HepG2 (cell line): ENCODE results near the gene PRKCE. TPM values are rescaled to one million over a fixed set of nuclear protein-coding genes. Genes with fewer than 3 reads are reported as not detected.

Experiments
- ATAC-seq: fragments of 200-7000 bp; cut with Tn5 transposase; 3 replicates; pipeline ENCODE4 v1.9.1; 2020; ENCODE audit warnings: mild to moderate bottlenecking, moderate library complexity
- BruUV-seq: library from RNA; stranded (reverse); fragments of 400-500 nt; replicated peaks from 2 replicates; lab custom pipeline; 2021; lab: Mats Ljungman, UMichigan
- CTCF ChIA-PET: fragments of 300-600 bp; formaldehyde crosslinking; extraction: SDS; loops from one replicate; lab custom pipeline; 2021; ENCODE audit warnings: low total read pairs, inconsistent platforms, low intra/inter-chr PET ratio; lab: Yijun Ruan, JAX
- POLR2A ChIA-PET: fragments of 350-600 bp; sonication (Branson Sonifier 250); formaldehyde crosslinking; loops from one replicate; lab custom pipeline; 2020; ENCODE audit warnings: antibody characterized with exemption, inconsistent platforms; lab: Yijun Ruan, JAX
- DNase-seq: peaks from one replicate; pipeline ENCODE4 v3.0.0-alpha.2; 2015; ENCODE audit warnings: low spot score
- FAIRE-seq: peaks from 3 replicates; lab custom pipeline; 2011; peaks lifted over from hg19 to GRCh38; lab: Jason Lieb, UNC
- H2AFZ ChIP-seq: one replicate; pipeline ENCODE4 v1.6.1; 2011; ENCODE audit warnings: low read length, inconsistent platforms
- H3K27ac ChIP-seq: fragments of 300-600 bp; 3 replicates; pipeline ENCODE4 v1.8.0; 2011; ENCODE audit warnings: mixed run types, mild to moderate bottlenecking, mixed read lengths, low read length, inconsistent platforms; ENCODE audit not compliant: insufficient read depth; ENCODE audit errors: extremely low read length
- H3K27me3 ChIP-seq, 2 experiments: fragments of 200-600 bp in 1 of 2; 2 replicates in 1 of 2; 3 replicates in 1 of 2; pipeline versions ENCODE4 v1.6.0 to v1.8.0; 2011; ENCODE audit warnings: low read length in 2 of 2, mild to moderate bottlenecking in 2 of 2, moderate library complexity in 2 of 2, inconsistent platforms in 1 of 2; ENCODE audit not compliant: insufficient read depth in 2 of 2, control insufficient read depth in 1 of 2
- H3K36me3 ChIP-seq, 2 experiments: fragments of 200-600 bp in 1 of 2; replicated peaks in 1 of 2; 2 replicates in 1 of 2; 3 replicates in 1 of 2; pipeline versions ENCODE4 v1.5.1 to v1.8.0; 2011; ENCODE audit warnings: low read length in 2 of 2, inconsistent platforms in 1 of 2; ENCODE audit not compliant: insufficient read depth in 2 of 2, control insufficient read depth in 1 of 2
- H3K4me1 ChIP-seq: 2 replicates; pipeline ENCODE4 v1.5.1; 2012; ENCODE audit warnings: low read length, inconsistent platforms; ENCODE audit not compliant: insufficient read depth
- H3K4me2 ChIP-seq: 2 replicates; pipeline ENCODE4 v1.6.0; 2011; ENCODE audit warnings: low read depth, low read length, inconsistent platforms
- H3K4me3 ChIP-seq, 3 experiments: fragments of 200-600 bp in 1 of 3; sonication (generic), shearing (Covaris generic) in 1 of 3; replicated peaks in 1 of 3; 2 replicates each; pipeline ENCODE4 v1.5.1; 2011 to 2016; ENCODE audit warnings: low read length in 3 of 3, inconsistent platforms in 2 of 3, low read depth in 2 of 3, mild to moderate bottlenecking in 2 of 3, control low read depth in 1 of 3, mixed read lengths in 1 of 3; ENCODE audit not compliant: insufficient read depth in 1 of 3
- H3K79me2 ChIP-seq: one replicate; pipeline ENCODE4 v1.6.1; 2011; ENCODE audit warnings: low read length, inconsistent platforms; ENCODE audit not compliant: insufficient read depth
- H3K9ac ChIP-seq: 2 replicates; pipeline ENCODE4 v1.6.0; 2011; ENCODE audit warnings: mild to moderate bottlenecking, low read depth, low read length, inconsistent platforms; ENCODE audit not compliant: insufficient read depth
- H3K9me3 ChIP-seq: 2 replicates; pipeline ENCODE4 v1.5.1; 2012; ENCODE audit warnings: mild to moderate bottlenecking, low read length
- H4K20me1 ChIP-seq: 2 replicates; pipeline ENCODE4 v1.6.0; 2011; ENCODE audit warnings: inconsistent platforms, mild to moderate bottlenecking, low read length, moderate library complexity; ENCODE audit not compliant: insufficient read depth
- EZH2 ChIP-seq: conservative IDR thresholded peaks from 2 replicates; pipeline ENCODE4 v1.6.1; 2012; ENCODE audit warnings: mild to moderate bottlenecking, low read depth, low read length, moderate library complexity
- JUNB ChIP-seq: sonication (generic); formaldehyde crosslinking; IDR thresholded peaks from 2 replicates; pipeline ENCODE4 v1.8.0; 2022; ENCODE audit warnings: missing genetic modification reagents, mild to moderate bottlenecking, borderline replicate concordance
- KDM3A ChIP-seq: IDR thresholded peaks from 2 replicates; pipeline ENCODE4 v1.6.1; 2018; ENCODE audit warnings: low read depth, missing compliant biosample characterization
- LBX2 ChIP-seq: sonication (generic); formaldehyde crosslinking; IDR thresholded peaks from 2 replicates; pipeline ENCODE4 v1.5.0; 2020; ENCODE audit warnings: missing genetic modification reagents, mild to moderate bottlenecking, borderline replicate concordance
- NFYC ChIP-seq: IDR thresholded peaks from 2 replicates; pipeline ENCODE4 v1.6.1; 2016; ENCODE audit warnings: missing genetic modification reagents, missing compliant biosample characterization
- RFX3 ChIP-seq: IDR thresholded peaks from 2 replicates; pipeline ENCODE4 v1.6.1; 2016; ENCODE audit warnings: missing biosample characterization, missing genetic modification reagents
- U2AF1 ChIP-seq: fragments of 200-400 bp; formaldehyde crosslinking; optimal IDR thresholded peaks from 2 replicates; pipeline ENCODE3; 2017; ENCODE audit warnings: mild to moderate bottlenecking, low read depth, low read length
- WGBS: methylation state at CpG from one replicate; pipeline ENCODE4 v1.1.6; 2017; ENCODE audit warnings: low lambda C conversion rate; 5-methylcytosine and 5-hydroxymethylcytosine counted together
- in situ Hi-C: cut with HindIII; loops from 2 replicates; pipeline ENCODE4 v1.10.0; 2017; ENCODE audit warnings: low pct_unique_long_range_greater_than_20kb; ENCODE audit not compliant: extremely low pct_ligation_motif_present
- intact Hi-C: fragments of 100-400 bp; cut with micrococcal nuclease; formaldehyde crosslinking; loops from one replicate; pipeline ENCODE4 v1.10.0; 2022; ENCODE audit not compliant: unreplicated experiment
- polyA plus RNA-seq, 8 experiments: library from polyadenylated mRNA; depleted of rRNA in 3 of 8; stranded (reverse) in 7 of 8; unstranded in 1 of 8; fragments of >200 nt; fragmentation: Illumina TruSeq in 4 of 8; extraction: Trizol in 4 of 8; gene quantifications; 2 replicates each; pipeline versions ENCODE4 v1.2.1 to v1.2.3, GENCODE V29; 2011 to 2016; ENCODE audit warnings: low read depth in 4 of 8, missing spikeins in 1 of 8, mixed read lengths in 1 of 8; ENCODE audit not compliant: insufficient read depth in 1 of 8
- total RNA-seq, 5 experiments: library from RNA; depleted of rRNA; stranded (reverse); fragments of >200 nt; fragmentation: Illumina TruSeq; extraction: Trizol; gene quantifications; 2 replicates each; pipeline ENCODE4 v1.2.3, GENCODE V29; 2016; ENCODE audit warnings: low read depth in 1 of 5

Gene PRKCE
- total and polyA plus RNA-seq, 2 of the 13 experiments (the other 11 are each of a cell fraction or from before 2014, with no cell fraction given) = 1.0 to 3.9 TPM

- WGBS = 3% methylated on average over 2 of the region's 2 CpGs
- peaks cover 2% of the 10 kb centered on the region for H3K4me1 ChIP-seq
- TF ChIP-seq KDM3A = no peak
- no peak for TF ChIP-seq NFYC (CRISPR knock-in tag)
- no peak for TF ChIP-seq RFX3 (CRISPR knock-in tag)
- no peak for TF ChIP-seq U2AF1
- no peak for TF ChIP-seq EZH2
- TF ChIP-seq, all 625 proteins: peak for 0
- no peak for DNase-seq
- Histone ChIP-seq H3K4me2 (no peak overlapping the region), H3K9ac (no peak overlapping the region), H3K4me3 (no peak overlapping the region), H3K79me2 (no peaks in the 10 kb centered on the region), H3K27me3 (no peaks in the 10 kb centered on the region), H3K36me3 (no peaks in the 10 kb centered on the region), H3K27ac (no peak overlapping the region), H3K9me3 (no peaks in the 10 kb centered on the region), H4K20me1 (no peaks in the 10 kb centered on the region), H2AFZ (no peak overlapping the region)
- POLR2A ChIA-PET = no interaction called here
- ATAC-seq = no peak
- no TSS peak for BruUV-seq
- CTCF ChIA-PET = no interaction called here
- intact Hi-C loops (no loop called here), in situ Hi-C loops (no loop called here)
- FAIRE-seq = no peak
Observed at GRCh38 chr2:45617496-45617895, 34.0 kb upstream of the PRKCE start.

GRCh38 chr2:45622336-45623075, 29.0 kb upstream of the PRKCE start:
- ChIA-PET POLR2A (no interaction called here), CTCF (no interaction called here)
- in situ Hi-C loops (no loop called here), intact Hi-C loops (no loop called here)
- no peak for FAIRE-seq
- H3K9ac ChIP-seq = no peak overlapping the region
- no peak overlapping the region for H3K4me3 ChIP-seq
- BruUV-seq = no TSS peak
- H4K20me1 ChIP-seq = no peaks in the 10 kb centered on the region
- no peaks in the 10 kb centered on the region for H3K36me3 ChIP-seq
- 0 out of 5 replicates have a peak, but pooled peaks cover 0 to 7% of the 10 kb centered on the region in 2 experiments for H3K27me3 ChIP-seq
- no peak overlapping the region for H2AFZ ChIP-seq
- H3K27ac ChIP-seq = no peak overlapping the region
- 64% methylated on average over 6 of the region's 6 CpGs for WGBS
- no peak overlapping the region for H3K4me2 ChIP-seq
- H3K4me1 ChIP-seq = peaks cover 10% of the 10 kb centered on the region; the same call in 1 of the 2 replicates
- no peak for DNase-seq
- no peak for ATAC-seq
- H3K9me3 ChIP-seq = no peaks in the 10 kb centered on the region
- no peak for TF ChIP-seq JUNB (CRISPR knock-in tag)
- no peak for TF ChIP-seq LBX2 (CRISPR knock-in tag)
- no peaks in the 10 kb centered on the region for H3K79me2 ChIP-seq
